Activated CD4-positive, CD25-positive, alpha-beta regulatory T cell treated with anti-CD3 and anti-CD28 coated beads, Interleukin-2, amount 50 U/mL, for 72 hours (primary cell): ENCODE measurements around the gene ARSD.
"Not testable (repeated sequence)": the region's sequence is repeated elsewhere in the genome, so short reads cannot be mapped to it uniquely, and the experiment has no call there.

Source experiments
- DNase-seq: peaks from one replicate; pipeline ENCODE4 v3.0.0; 2021

ARSD gene

DNA sequence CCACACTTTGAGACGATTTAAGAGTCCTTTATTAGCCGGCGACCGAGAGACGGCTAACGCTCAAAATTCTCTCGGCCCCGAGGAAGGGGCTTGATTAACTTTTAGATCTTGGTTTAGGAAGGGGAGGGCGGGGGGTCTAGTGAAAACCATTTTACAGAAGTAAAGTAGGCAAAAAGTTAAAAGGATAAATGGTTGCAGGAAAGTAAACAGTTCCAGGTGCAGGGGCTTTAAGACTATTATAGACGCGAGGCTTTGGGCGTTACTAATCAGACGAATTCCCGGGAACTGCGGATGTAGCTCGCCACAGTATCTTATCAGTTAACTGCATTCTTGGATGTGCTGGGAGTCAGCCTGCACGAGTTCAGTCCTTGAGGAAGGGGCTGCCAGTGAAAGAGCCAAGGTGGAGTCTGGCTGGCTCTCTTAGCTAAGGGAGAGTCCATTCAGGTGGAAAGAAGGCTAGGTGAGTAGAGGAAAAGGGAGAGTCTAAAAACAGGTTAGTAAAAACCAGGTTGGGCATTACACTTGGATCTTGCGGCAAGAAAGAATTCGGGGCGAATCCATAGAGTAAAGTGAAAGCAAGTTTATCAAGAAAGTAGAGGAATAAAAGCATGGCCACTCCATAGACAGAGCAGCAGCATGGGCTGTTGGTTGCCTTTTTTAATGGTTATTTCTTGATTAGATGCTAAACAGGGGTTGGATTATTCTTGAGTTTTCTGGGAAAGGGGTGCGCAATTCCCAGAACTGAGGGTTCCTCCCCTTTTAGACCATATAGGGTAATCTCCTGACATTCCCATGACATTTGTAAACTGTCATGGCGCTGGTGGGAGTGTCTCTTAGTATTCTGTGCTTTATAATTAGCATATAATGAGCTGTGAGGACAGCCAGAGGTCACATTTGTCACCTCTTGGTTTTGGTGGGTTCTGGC lies 38.3 kb downstream of the ARSD start:
- not testable (repeated sequence) for DNase-seq

DNA sequence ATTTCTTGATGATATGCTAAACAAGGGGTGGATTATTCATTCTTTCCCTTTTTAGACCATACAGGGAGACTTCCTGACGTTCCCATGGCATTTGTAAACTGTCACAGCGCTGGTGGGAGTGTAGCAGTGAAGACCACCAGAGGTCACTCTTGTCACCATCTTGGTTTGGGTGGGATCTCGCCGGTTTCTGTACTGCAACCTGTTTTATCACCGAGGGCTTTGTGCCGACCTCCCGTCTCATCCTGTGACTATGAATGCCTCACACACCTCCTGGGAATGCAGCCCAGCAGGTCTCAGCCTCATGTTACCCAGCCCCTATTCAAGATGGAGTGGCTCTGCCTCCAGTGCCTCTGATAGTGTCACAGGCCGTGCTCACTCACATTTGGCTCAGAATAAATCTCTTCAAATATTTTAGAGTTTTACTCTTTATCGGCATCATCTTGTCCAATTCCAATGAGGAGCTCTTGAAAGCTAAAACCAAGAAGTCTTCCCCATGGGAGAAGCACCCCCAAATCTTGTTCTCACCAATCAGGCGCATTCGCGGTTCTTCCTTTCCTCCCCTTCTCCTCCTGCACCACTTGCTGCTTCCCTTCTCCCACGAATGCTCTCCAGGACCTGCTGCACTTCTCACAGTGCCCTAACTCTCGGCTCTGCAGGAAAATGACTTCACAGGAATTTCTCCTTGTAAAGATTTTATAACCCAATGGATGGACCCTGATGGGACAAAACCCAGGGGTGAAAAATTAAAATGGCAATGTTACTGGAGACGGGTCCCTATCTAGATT lies 39.2 kb downstream of the ARSD start:
- DNase-seq: not testable (repeated sequence)

DNA sequence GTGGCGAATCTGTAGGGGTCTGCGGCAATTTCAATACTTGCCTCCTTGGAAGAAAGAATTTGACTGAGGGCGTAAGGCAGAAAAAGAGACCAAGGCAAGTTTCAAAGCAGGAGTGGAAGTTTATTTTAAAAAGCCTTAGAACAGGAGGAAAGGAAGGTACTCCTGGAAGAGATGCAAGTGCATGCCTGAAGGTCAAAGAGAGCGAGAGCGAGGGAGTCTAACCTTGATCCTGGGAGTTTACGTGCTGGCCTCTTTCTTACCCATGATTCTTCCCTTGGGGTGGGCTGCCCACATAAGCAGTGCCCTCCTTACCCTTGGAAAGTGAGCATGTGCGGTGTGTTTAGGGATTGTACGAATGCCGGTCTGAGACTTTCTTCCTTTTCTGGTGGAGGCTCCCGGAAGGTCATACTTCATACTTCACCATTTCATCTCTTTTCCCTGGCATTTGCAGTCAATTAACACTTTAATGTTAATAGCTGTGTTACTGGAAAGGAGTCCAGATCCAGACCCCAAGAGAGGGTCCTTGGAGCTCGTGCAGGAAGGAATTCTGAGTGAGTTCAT lies 40.0 kb downstream of the ARSD start:
- no peak for DNase-seq

DNA sequence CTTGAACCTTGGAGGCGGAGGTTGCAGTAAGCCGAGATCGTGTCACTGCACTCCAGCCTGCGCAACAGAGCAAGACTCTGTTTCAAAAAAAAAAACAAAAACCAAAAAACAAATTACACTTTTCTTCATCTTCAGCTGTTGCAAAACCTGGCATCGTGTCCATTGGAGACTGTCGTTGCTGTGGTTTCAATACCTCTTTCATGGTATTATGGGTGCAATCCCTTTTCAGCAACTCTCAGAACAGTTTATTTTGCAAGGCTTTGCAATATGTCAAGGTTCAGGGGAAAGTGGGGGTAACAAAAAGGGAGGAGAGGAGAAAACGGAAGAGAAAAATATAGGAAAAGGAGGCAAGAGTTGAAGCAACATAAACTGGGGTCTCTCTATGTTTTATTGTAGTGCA lies 40.8 kb downstream of the ARSD start:
- DNase-seq: no peak

- no peak for DNase-seq
These were observed 45.4 kb downstream of the ARSD start for GRCh38 chrX:2883770-2884169.

GRCh38 chrX:2879670-2880069 lies 49.5 kb downstream of the ARSD start:
- DNase-seq: no peak

GRCh38 chrX:2878563-2878962 lies 50.6 kb downstream of the ARSD start:
- DNase-seq: no peak

- no peak for DNase-seq
These were observed 53.2 kb downstream of the ARSD start for GRCh38 chrX:2875798-2876399.

DNA sequence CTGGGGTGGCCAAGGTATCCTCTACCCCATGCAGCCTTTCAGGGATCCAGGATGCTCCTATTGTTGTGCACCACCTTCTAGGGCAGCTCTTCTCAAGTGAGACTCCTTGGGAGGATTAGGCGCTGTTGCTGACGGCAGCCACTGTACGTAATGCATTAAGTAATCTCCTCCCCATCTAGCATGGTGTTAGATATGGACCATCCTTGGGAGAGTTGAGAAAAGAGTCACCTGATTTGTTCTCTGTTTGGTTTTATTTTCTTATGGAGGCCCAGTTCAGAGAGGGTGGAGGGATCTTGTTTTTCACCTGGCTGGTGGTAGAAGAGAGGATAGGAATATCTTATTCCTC lies 54.0 kb downstream of the ARSD start:
- no peak for DNase-seq

- no peak for DNase-seq
These were observed 54.7 kb downstream of the ARSD start for GRCh38 chrX:2874222-2875135.

GRCh38 chrX:2872671-2873277 lies 56.4 kb downstream of the ARSD start:
- DNase-seq: no peak

DNA sequence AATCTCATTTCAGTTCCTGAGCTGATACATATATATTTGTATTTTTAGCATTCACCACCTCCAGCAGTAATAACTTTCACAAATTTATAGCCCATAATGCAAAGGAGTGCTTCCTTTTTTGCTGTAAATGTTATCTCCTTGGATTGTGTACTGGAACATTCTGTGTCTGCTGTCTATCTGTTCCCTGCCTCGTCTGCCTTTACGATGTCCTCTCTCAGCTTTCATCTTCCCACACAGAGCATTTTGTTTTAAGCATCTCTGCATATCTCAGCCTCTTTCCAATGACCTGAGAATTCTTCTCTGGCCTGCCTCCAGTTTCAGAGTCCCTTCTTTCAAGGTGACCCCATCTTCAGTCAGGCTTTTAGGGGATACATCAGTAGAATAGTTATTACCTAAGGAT lies 57.3 kb downstream of the ARSD start:
- no peak for DNase-seq

GRCh38 chrX:2870650-2871049 lies 58.5 kb downstream of the ARSD start:
- DNase-seq: no peak

GRCh38 chrX:2867206-2867605 lies 61.9 kb downstream of the ARSD start:
- no peak for DNase-seq

DNA sequence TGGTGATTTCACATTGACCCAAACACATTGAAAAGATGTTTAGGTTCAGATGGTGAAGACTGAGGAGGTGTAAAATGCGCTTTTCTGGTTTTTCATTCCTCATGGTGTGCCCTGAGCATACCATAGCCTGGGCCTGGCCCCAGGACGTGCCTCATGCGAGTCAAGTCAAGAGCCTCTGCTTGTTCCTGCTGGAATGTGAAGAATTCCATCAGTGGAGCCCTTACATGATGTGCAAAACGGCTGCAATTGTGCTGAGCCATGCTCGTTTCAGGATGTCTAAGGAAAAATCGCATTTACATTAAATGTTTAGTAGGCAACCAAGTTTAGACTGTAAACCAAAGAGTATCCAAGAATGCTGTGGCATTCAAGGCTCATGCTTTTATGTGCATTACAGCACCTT lies 65.5 kb downstream of the ARSD start:
- no peak for DNase-seq

GRCh38 chrX:2862404-2862803 lies 66.7 kb downstream of the ARSD start:
- no peak for DNase-seq

DNA sequence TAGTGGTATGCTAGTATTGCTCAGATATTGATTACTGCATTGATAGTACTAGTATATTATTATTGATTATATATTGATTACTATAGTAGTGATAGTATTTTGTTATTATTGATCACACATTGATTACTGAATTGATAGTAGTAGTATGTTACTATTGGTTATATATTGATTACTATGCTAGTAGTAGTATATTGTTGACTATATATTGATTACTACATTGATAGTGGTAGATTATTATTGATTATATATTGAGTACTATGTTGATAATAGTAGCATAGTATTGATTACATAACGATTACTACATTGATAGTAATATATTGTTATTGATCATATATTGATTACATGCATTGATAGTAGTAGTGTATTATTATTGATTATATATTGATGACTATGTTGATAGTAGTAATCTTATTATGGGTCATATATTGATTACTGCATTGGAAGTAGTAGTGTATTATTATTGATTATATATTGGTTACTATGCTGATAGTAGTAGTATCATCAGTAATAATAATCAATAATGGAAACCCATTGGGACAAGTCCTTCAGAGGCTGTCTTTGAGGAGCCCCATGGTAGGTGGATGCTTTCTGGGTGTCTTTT lies 69.8 kb downstream of the ARSD start:
- DNase-seq: no peak

DNA sequence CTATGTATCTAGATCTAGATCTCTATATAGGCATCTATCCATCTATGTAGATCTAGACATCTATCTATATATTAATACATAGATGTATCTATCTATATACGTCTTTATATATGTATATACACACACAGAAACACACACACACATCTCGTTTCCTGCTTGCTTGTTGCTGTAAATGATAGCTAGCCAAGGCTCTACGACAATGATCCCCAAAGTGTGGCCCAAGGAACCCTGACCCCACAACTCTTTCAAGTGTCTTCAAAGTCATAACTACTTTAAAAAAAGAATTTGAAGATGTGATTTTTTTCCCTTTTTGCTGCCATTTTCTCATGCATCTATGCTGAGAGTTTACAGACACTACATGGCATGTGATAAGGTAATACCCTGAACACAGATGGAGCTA lies 71.6 kb downstream of the ARSD start:
- DNase-seq: no peak

DNA sequence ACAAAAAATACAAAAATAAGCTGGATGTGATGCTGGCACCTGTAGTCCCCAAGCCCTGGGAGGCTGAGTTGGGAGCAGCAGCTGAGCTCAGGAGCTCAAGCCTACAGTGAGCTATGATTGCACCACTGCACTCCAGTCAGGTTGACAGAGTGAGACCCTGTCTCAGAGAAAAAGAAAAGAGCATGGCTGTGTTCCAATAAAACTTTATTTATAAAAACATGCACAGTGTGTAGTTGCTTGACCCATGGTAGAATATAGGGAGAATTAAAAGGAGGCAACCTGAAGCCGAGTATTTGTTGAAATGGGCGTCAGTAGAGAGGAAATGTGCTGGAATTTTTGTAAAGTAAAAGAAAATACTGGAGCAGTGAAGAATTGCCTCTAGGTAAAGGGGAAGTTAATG lies 73.4 kb downstream of the ARSD start:
- no peak for DNase-seq

GRCh38 chrX:2854918-2855317 lies 74.2 kb downstream of the ARSD start:
- DNase-seq: no peak
